Mucosa of descending colon (tissue), 3 donors: Measurements from ENCODE around the gene ADAP1. TPM values are rescaled to one million over a fixed set of nuclear protein-coding genes. Genes with fewer than 3 reads are reported as not detected.

Experiments
- ATAC-seq: fragments of 200-7000 bp; cut with Tn5 transposase; one replicate; pipeline ENCODE4 v1.9.1; 2020; ENCODE audit warnings: mild to moderate bottlenecking, moderate library complexity
- DNase-seq, 3 donors: peaks; one replicate each; pipeline ENCODE4 v3.0.0-alpha.2; 2020
- H3K36me3 ChIP-seq: fragments of 200-600 bp; one replicate; pipeline ENCODE4 v1.8.0; 2021; ENCODE audit warnings: low read depth, mild to moderate bottlenecking
- H3K4me1 ChIP-seq: fragments of 200-600 bp; one replicate; pipeline ENCODE4 v1.8.0; 2021; ENCODE audit warnings: low read depth, mild to moderate bottlenecking
- H3K4me3 ChIP-seq: fragments of 200-600 bp; one replicate; pipeline ENCODE4 v1.8.0; 2021; ENCODE audit warnings: mild to moderate bottlenecking
- H3K9me3 ChIP-seq: fragments of 200-600 bp; one replicate; pipeline ENCODE4 v1.8.0; 2021; ENCODE audit warnings: mild to moderate bottlenecking
- intact Hi-C, 2 donors: fragments of 100-400 bp; cut with DNase I in 1 of 2; cut with micrococcal nuclease in 1 of 2; formaldehyde crosslinking; loops; one replicate each; pipeline versions ENCODE4 v1.11.0 to v1.11.1; 2022; cut with DNase I, micrococcal nuclease
- total RNA-seq, 3 donors: library from RNA; stranded (reverse); fragmentation: NEBNext Ultra II Directional in 2 of 3; extraction: Animal tissue kit (Norgen Biotek cat#: 25700) in 2 of 3; gene quantifications; one replicate each; pipeline versions ENCODE4 v1.2.1 to v1.2.4, GENCODE V29; 2021 to 2023
- TF ChIP-seq, protein P1 (sequence below): fragments of 200-600 bp; IDR thresholded peaks from one replicate; pipeline ENCODE4 v1.8.0; 2022; ENCODE audit warnings: antibody characterized with exemption, mild to moderate bottlenecking
- donor health status: DM: no; HTN: no; CAD: no; lungs with moderate emphysema.
- donor health status: DM: no; HTN: no; CAD: no.
- donor health status: DM: no; HTN: yes; CAD: no.

The ADAP1 gene
- total RNA-seq, 3 donors from 2014 or later: 80.7 to 153 (median 98.8) TPM

DNA sequence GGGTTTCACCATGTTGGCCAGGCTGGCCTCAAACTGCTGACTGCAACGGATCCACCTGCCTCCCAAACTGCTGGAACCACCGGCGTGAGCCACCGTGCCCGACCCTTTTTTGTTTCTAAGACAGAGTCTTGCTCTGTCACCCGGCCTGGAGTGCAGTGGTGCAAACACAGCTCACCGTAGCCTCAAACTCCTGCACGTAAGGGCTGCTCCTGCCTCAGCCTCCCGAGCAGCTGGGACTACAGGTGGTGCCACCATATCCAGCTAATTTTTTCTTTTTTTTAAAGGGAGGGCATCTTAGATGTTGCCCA is 36.4 kb downstream of the ADAP1 start:
- Histone ChIP-seq H3K4me1 (peaks cover 58% of the 10 kb centered on the region), H3K36me3 (no peaks in the 10 kb centered on the region), H3K9me3 (no peaks in the 10 kb centered on the region), H3K4me3 (no peak overlapping the region)
- ATAC-seq (no peak), DNase-seq (peak in 2 of 3 donors; percentile 21 to 42)
- intact Hi-C loops: no loop called here
- TF ChIP-seq, protein P1, sequence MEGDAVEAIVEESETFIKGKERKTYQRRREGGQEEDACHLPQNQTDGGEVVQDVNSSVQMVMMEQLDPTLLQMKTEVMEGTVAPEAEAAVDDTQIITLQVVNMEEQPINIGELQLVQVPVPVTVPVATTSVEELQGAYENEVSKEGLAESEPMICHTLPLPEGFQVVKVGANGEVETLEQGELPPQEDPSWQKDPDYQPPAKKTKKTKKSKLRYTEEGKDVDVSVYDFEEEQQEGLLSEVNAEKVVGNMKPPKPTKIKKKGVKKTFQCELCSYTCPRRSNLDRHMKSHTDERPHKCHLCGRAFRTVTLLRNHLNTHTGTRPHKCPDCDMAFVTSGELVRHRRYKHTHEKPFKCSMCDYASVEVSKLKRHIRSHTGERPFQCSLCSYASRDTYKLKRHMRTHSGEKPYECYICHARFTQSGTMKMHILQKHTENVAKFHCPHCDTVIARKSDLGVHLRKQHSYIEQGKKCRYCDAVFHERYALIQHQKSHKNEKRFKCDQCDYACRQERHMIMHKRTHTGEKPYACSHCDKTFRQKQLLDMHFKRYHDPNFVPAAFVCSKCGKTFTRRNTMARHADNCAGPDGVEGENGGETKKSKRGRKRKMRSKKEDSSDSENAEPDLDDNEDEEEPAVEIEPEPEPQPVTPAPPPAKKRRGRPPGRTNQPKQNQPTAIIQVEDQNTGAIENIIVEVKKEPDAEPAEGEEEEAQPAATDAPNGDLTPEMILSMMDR: no peak

DNA sequence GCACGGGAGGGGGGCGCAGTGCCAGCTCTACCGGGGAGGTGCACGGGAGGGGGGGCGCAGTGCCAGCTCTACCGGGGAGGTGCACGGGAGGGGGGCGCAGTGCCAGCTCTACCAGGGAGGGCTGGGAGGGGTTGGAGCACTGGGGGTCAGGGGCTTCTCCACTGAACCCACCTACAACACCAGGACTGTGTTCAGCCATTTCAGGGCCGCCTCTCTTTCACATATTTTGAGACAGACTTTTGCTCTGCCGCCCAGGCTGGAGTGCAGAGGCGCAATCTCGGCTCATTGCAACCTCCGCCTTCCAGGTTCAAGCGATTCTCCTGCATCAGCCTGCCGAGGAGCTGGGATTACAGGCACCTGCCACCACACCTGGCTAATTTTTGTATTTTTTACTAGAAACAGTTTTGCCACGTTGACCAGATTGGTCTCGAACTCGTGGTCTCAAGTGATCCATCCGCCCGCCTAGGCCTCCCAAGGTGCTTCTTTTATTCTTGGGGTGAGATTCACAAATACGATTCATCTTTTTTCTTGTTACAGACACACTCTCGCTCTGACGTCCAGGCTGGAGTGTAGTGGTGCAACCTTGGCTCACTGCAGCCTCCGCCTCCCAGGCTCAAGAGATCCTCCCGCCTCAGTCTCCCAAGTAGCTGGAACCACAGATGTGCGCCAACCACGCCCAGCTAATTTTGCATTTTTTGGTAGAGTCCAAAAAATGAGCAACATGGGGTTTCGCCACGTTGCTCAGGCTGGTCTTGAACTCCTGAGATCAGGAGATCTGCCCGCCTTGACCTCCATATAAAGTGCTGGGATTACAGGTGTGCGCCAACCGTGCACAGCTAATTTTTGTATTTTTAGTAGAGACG is 37.0 kb downstream of the ADAP1 start:
- intact Hi-C loops: no loop called here
- peaks cover 53% of the 10 kb centered on the region for H3K4me1 ChIP-seq
- no peak overlapping the region for H3K4me3 ChIP-seq
- no peaks in the 10 kb centered on the region for H3K9me3 ChIP-seq
- ATAC-seq: no peak
- TF ChIP-seq, protein P1: no peak
- H3K36me3 ChIP-seq: no peaks in the 10 kb centered on the region
- peak in 2 of 3 donors; percentile 28 to 34 for DNase-seq

- H3K36me3 ChIP-seq: no peaks in the 10 kb centered on the region
- peaks cover 43% of the 10 kb centered on the region for H3K4me1 ChIP-seq
- TF ChIP-seq, protein P1: no peak
- intact Hi-C loops: no loop called here
- no peak overlapping the region for H3K4me3 ChIP-seq
- H3K9me3 ChIP-seq: no peaks in the 10 kb centered on the region
- DNase-seq (peak; percentile 58 to 82 (median 66)), ATAC-seq (no peak)
Observed at GRCh38 chr7:916291-916941, 38.1 kb downstream of the ADAP1 start.

DNA sequence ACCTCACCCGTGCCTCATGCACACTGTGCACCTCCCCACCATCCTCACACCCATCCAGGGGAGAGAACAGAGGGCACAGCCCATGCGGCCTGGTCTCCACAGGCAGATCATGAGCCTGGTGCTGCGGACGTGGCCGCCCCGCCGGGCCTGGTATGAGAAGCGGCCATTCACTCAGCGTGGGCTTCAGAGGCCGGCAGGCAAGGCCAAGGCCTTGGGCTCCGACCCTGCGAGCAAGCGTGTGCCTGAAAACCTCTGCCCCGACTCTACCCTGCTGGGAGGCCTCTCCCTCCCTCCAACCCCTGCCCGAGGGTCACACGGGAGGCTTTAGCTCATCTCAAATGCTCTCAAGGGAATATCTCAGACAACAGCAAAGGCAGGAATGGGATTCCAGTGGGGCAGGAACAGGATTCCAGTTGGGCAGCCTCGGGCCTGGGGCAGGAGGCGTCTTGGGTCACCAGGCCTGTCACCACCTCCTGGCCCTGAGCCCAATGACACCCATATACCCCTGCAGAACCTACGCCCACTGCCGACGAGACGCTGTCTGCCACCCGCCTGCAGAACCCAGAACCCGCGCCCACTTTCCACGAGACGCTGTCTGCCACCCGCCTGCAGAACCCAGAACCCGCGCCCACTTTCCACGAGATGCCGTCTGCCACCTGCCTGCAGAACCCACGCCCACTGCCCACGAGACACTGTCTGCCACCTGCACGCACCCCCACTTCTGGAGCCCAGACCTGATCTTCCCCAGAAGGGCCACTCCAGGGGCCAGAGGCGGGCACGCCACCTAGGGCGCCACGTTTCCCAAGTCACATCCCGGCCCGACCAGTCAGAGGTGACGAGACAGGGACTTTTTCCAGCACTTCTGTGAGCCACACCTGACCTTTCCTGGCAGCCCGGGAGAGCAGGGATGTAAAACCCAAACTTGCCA is 38.9 kb downstream of the ADAP1 start:
- Histone ChIP-seq H3K36me3 (no peaks in the 10 kb centered on the region), H3K4me3 (no peak overlapping the region), H3K9me3 (no peaks in the 10 kb centered on the region), H3K4me1 (peaks cover 34% of the 10 kb centered on the region)
- DNase-seq (peak; percentile 34 to 55 (median 54)), ATAC-seq (no peak)
- TF ChIP-seq, protein P1: no peak
- intact Hi-C loops: no loop called here

DNA sequence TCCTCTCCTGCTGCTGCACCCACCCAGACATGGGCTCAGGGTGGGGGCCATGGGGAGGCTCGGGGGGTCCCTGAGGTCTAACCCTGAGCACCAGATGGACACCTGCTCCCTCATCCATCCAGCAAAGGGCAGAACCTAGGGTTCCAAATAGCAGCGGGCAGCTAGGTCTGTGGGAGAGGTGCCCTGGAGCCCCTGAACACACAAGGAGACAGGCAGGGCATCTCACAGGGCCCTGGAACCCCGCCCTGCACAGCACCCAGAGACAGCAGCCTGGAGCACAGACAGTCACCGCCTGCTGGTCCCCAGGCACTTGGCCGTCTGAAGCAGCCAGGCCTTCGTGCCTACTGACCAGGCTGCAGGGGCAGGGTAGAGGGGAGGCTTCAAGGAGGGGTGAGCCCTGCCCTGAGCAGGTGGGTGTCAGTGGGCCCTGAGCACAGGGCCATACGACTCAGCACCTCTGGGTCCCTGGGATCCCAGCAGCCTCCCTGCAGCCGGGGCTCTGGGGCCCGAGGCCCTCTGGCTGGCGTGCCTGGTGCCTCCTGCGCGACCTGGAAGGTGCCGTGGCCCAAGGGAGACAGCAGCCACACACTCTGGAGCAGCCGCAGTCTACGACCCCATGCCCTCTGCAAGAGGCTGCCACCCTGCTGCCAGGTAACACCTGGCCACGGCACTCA is 39.8 kb downstream of the ADAP1 start:
- no peaks in the 10 kb centered on the region for H3K9me3 ChIP-seq
- H3K4me3 ChIP-seq: no peak overlapping the region
- no peak for DNase-seq
- H3K4me1 ChIP-seq: peaks cover 38% of the 10 kb centered on the region
- H3K36me3 ChIP-seq: no peaks in the 10 kb centered on the region
- peak; percentile 23 for ATAC-seq
- TF ChIP-seq, protein P1: no peak
- intact Hi-C loops: no loop called here
